Measurements from ENCODE around the gene PGF. TPM values are rescaled to one million over a fixed set of nuclear protein-coding genes. Genes with fewer than 3 reads are reported as not detected.

Gene PGF
- total and polyA plus RNA-seq, 2 of the 13 experiments (the other 11 are each of a cell fraction or from before 2014, with no cell fraction given): 10.7 to 27.5 TPM

DNA sequence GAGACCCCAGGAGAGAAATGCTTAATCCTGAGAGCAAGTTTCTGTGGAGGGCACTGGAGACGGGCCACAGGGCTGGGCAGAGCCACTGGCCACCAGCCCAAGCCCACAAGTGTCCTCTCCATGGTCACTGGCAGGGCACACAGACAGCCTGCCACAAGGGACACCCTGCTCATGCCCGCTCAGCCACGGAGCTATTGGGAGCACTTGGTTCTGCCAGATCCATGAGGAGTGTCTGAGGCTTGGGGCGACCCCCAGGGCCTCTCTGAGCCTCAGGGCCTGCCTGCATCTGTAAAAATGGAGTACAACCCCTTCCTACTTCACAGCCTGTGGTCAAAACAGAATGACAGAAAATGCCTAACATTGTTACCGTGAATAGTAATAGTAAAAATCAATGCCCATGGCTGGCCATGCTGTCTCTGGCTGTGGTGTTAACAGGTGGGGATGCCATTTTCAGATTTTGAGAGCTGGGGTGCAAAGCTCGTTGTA lies 3.2 kb downstream of the PGF start (continued):
- TF ChIP-seq, protein P1, sequence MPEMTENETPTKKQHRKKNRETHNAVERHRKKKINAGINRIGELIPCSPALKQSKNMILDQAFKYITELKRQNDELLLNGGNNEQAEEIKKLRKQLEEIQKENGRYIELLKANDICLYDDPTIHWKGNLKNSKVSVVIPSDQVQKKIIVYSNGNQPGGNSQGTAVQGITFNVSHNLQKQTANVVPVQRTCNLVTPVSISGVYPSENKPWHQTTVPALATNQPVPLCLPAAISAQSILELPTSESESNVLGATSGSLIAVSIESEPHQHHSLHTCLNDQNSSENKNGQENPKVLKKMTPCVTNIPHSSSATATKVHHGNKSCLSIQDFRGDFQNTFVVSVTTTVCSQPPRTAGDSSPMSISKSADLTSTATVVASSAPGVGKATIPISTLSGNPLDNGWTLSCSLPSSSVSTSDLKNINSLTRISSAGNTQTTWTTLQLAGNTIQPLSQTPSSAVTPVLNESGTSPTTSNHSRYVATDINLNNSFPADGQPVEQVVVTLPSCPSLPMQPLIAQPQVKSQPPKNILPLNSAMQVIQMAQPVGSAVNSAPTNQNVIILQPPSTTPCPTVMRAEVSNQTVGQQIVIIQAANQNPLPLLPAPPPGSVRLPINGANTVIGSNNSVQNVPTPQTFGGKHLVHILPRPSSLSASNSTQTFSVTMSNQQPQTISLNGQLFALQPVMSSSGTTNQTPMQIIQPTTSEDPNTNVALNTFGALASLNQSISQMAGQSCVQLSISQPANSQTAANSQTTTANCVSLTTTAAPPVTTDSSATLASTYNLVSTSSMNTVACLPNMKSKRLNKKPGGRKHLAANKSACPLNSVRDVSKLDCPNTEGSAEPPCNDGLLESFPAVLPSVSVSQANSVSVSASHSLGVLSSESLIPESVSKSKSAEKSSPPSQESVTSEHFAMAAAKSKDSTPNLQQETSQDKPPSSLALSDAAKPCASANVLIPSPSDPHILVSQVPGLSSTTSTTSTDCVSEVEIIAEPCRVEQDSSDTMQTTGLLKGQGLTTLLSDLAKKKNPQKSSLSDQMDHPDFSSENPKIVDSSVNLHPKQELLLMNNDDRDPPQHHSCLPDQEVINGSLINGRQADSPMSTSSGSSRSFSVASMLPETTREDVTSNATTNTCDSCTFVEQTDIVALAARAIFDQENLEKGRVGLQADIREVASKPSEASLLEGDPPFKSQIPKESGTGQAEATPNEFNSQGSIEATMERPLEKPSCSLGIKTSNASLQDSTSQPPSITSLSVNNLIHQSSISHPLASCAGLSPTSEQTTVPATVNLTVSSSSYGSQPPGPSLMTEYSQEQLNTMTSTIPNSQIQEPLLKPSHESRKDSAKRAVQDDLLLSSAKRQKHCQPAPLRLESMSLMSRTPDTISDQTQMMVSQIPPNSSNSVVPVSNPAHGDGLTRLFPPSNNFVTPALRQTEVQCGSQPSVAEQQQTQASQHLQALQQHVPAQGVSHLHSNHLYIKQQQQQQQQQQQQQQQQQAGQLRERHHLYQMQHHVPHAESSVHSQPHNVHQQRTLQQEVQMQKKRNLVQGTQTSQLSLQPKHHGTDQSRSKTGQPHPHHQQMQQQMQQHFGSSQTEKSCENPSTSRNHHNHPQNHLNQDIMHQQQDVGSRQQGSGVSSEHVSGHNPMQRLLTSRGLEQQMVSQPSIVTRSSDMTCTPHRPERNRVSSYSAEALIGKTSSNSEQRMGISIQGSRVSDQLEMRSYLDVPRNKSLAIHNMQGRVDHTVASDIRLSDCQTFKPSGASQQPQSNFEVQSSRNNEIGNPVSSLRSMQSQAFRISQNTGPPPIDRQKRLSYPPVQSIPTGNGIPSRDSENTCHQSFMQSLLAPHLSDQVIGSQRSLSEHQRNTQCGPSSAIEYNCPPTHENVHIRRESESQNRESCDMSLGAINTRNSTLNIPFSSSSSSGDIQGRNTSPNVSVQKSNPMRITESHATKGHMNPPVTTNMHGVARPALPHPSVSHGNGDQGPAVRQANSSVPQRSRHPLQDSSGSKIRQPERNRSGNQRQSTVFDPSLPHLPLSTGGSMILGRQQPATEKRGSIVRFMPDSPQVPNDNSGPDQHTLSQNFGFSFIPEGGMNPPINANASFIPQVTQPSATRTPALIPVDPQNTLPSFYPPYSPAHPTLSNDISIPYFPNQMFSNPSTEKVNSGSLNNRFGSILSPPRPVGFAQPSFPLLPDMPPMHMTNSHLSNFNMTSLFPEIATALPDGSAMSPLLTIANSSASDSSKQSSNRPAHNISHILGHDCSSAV (CRISPR knock-in tag; IDR thresholded peaks at IDR 0.05; ENCODE audit: borderline replicate concordance): no peak
- TF ChIP-seq ZNF782 (CRISPR knock-in tag; IDR thresholded peaks at IDR 0.05; ENCODE audit: borderline replicate concordance): no peak
- no peak for TF ChIP-seq LCORL (IDR thresholded peaks at IDR 0.05)
- TF ChIP-seq LCORL (CRISPR knock-in tag; IDR thresholded peaks at IDR 0.05): peak; percentile 16; the same call in 1 of the 2 replicates
- no peak for TF ChIP-seq PAWR (CRISPR knock-in tag; IDR thresholded peaks at IDR 0.05; ENCODE audit: borderline replicate concordance)
- TF ChIP-seq AGO2 (optimal IDR thresholded peaks at IDR 0.05; ENCODE audit: low read depth, low read length): peak; percentile 3
- TF ChIP-seq ISL2 (CRISPR knock-in tag; IDR thresholded peaks at IDR 0.05): no peak
- TF ChIP-seq ATF7-NPFF (CRISPR knock-in tag; IDR thresholded peaks at IDR 0.05; ENCODE audit: low read depth): no peak
- no peak for TF ChIP-seq SOX6 (IDR thresholded peaks at IDR 0.05)
- TF ChIP-seq SOX6 (CRISPR knock-in tag; IDR thresholded peaks at IDR 0.05): no peak
- no peak for TF ChIP-seq ZMYM4 (CRISPR knock-in tag; IDR thresholded peaks at IDR 0.05)
- TF ChIP-seq IRX3 (CRISPR knock-in tag; IDR thresholded peaks at IDR 0.05; ENCODE audit: borderline replicate concordance, low read depth): no peak
- no peak for TF ChIP-seq ZNF772 (CRISPR knock-in tag; IDR thresholded peaks at IDR 0.05)
- 0 out of 2 replicates have a peak, but pooled peaks have one; percentile 24 for TF ChIP-seq ZNF567 (CRISPR knock-in tag; IDR thresholded peaks at IDR 0.05; ENCODE audit: borderline replicate concordance)
- no peak for TF ChIP-seq ZNF225 (CRISPR knock-in tag; IDR thresholded peaks at IDR 0.05)
- TF ChIP-seq, protein P2, sequence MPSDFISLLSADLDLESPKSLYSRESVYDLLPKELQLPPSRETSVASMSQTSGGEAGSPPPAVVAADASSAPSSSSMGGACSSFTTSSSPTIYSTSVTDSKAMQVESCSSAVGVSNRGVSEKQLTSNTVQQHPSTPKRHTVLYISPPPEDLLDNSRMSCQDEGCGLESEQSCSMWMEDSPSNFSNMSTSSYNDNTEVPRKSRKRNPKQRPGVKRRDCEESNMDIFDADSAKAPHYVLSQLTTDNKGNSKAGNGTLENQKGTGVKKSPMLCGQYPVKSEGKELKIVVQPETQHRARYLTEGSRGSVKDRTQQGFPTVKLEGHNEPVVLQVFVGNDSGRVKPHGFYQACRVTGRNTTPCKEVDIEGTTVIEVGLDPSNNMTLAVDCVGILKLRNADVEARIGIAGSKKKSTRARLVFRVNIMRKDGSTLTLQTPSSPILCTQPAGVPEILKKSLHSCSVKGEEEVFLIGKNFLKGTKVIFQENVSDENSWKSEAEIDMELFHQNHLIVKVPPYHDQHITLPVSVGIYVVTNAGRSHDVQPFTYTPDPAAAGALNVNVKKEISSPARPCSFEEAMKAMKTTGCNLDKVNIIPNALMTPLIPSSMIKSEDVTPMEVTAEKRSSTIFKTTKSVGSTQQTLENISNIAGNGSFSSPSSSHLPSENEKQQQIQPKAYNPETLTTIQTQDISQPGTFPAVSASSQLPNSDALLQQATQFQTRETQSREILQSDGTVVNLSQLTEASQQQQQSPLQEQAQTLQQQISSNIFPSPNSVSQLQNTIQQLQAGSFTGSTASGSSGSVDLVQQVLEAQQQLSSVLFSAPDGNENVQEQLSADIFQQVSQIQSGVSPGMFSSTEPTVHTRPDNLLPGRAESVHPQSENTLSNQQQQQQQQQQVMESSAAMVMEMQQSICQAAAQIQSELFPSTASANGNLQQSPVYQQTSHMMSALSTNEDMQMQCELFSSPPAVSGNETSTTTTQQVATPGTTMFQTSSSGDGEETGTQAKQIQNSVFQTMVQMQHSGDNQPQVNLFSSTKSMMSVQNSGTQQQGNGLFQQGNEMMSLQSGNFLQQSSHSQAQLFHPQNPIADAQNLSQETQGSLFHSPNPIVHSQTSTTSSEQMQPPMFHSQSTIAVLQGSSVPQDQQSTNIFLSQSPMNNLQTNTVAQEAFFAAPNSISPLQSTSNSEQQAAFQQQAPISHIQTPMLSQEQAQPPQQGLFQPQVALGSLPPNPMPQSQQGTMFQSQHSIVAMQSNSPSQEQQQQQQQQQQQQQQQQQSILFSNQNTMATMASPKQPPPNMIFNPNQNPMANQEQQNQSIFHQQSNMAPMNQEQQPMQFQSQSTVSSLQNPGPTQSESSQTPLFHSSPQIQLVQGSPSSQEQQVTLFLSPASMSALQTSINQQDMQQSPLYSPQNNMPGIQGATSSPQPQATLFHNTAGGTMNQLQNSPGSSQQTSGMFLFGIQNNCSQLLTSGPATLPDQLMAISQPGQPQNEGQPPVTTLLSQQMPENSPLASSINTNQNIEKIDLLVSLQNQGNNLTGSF (CRISPR knock-in tag; IDR thresholded peaks at IDR 0.05): no peak
- no peak for TF ChIP-seq NCOA5 (CRISPR knock-in tag; IDR thresholded peaks at IDR 0.05)
- no peak for TF ChIP-seq TOE1 (CRISPR knock-in tag; IDR thresholded peaks at IDR 0.05)
